Measurements from ENCODE around the gene MICALL1. TPM values are rescaled to one million over a fixed set of nuclear protein-coding genes. Genes with fewer than 3 reads are reported as not detected.
A peak's percentile ranks its signal among the peaks of the same experiment; 100 is the strongest.

Gene MICALL1
- total and polyA plus RNA-seq, 8 donors, result 8.8 to 22.3 (median 19.2) TPM

DNA sequence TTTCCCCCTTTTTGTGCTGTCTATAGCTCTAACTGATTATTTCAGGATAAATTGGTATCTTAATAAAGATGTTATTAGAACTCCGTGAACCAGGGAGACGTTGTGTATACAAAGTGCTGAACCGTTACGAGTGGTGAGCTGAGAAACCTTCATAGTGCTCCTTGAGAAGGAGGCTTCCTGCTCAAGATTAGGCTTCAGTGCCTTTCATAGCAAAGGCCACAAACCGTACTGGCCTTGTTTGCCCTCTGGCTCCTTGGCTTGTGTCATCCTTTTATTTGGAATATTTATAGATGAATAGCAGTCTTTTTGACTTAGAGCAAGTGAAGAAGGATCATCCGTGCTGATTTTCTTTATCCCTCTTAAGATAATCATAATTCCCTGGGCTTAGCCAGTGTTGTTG lies 40.6 kb upstream of the MICALL1 start:
- 72 to 75% methylated on average over 6 of the region's 6 CpGs for WGBS, 2 donors
- no peak for ATAC-seq
- Histone ChIP-seq H3K9me3 (no peaks in the 10 kb centered on the region), H3K4me3 (no peak overlapping the region), H3K27me3 (no peaks in the 10 kb centered on the region), H3K27ac (no peak overlapping the region), H3K36me3 (peaks cover 0 to 40% (median 22%) of the 10 kb centered on the region in 3 donors), H3K4me1 (peaks cover 10 to 39% (median 25%) of the 10 kb centered on the region in 3 donors)
- intact Hi-C loops (cut with DNase I), result no loop called here
- TF ChIP-seq, protein P1, sequence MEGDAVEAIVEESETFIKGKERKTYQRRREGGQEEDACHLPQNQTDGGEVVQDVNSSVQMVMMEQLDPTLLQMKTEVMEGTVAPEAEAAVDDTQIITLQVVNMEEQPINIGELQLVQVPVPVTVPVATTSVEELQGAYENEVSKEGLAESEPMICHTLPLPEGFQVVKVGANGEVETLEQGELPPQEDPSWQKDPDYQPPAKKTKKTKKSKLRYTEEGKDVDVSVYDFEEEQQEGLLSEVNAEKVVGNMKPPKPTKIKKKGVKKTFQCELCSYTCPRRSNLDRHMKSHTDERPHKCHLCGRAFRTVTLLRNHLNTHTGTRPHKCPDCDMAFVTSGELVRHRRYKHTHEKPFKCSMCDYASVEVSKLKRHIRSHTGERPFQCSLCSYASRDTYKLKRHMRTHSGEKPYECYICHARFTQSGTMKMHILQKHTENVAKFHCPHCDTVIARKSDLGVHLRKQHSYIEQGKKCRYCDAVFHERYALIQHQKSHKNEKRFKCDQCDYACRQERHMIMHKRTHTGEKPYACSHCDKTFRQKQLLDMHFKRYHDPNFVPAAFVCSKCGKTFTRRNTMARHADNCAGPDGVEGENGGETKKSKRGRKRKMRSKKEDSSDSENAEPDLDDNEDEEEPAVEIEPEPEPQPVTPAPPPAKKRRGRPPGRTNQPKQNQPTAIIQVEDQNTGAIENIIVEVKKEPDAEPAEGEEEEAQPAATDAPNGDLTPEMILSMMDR (IDR thresholded peaks at IDR 0.05), result no peak
- DNase-seq, result no peak
- FAIRE-seq, result no peak

- FAIRE-seq, result no peak
- Histone ChIP-seq H3K36me3 (peaks cover 3 to 80% (median 28%) of the 10 kb centered on the region in 3 donors), H3K27me3 (no peaks in the 10 kb centered on the region), H3K9me3 (no peaks in the 10 kb centered on the region), H3K4me1 (no peaks in the 10 kb centered on the region), H3K4me3 (no peak overlapping the region), H3K27ac (no peak overlapping the region)
- TF ChIP-seq, protein P1 (IDR thresholded peaks at IDR 0.05), result no peak
- ATAC-seq, result peak in 2 of 4 donors; percentile 59 to 60
- DNase-seq, result no peak
- 57 to 66% methylated on average over 7 of the region's 7 CpGs for WGBS, 2 donors
- intact Hi-C loops (cut with DNase I), result no loop called here
These were observed 35.8 kb upstream of the MICALL1 start for GRCh38 chr22:37870273-37870672.

- Histone ChIP-seq H3K4me1 (no peaks in the 10 kb centered on the region), H3K27ac (no peak overlapping the region), H3K4me3 (no peak overlapping the region), H3K27me3 (no peaks in the 10 kb centered on the region), H3K36me3 (peaks cover 0 to 59% (median 44%) of the 10 kb centered on the region in 3 donors), H3K9me3 (no peaks in the 10 kb centered on the region)
- FAIRE-seq, result no peak
- TF ChIP-seq, protein P1 (IDR thresholded peaks at IDR 0.05), result no peak
- DNase-seq, result no peak
- no peak for ATAC-seq
- 67 to 75% methylated on average over 6 of the region's 6 CpGs for WGBS, 2 donors
- intact Hi-C loops (cut with DNase I), result loop anchor here in 1 of 3 donors (10.0 kb wide), 1 partner anchor 64 kb away; no protein-coding TSS in a partner anchor
These were observed 25.2 kb upstream of the MICALL1 start for GRCh38 chr22:37880668-37881440.

GRCh38 chr22:37884420-37884819 lies 21.7 kb upstream of the MICALL1 start:
- WGBS, 2 donors, result 79 to 81% methylated on average over 6 of the region's 6 CpGs
- H3K9me3 ChIP-seq, result no peaks in the 10 kb centered on the region
- H3K4me1 ChIP-seq, result no peaks in the 10 kb centered on the region
- DNase-seq (no peak), ATAC-seq (no peak), FAIRE-seq (no peak)
- intact Hi-C loops (cut with DNase I), result loop anchor here in 1 of 3 donors (10.0 kb wide), 1 partner anchor 60 kb away; no protein-coding TSS in a partner anchor
- H3K4me3 ChIP-seq, result no peak overlapping the region
- peaks cover 0 to 43% (median 41%) of the 10 kb centered on the region in 3 donors for H3K36me3 ChIP-seq
- TF ChIP-seq, protein P1 (IDR thresholded peaks at IDR 0.05), result no peak
- no peaks in the 10 kb centered on the region for H3K27me3 ChIP-seq
- H3K27ac ChIP-seq, result no peak overlapping the region
